Psoas muscle (tissue), 8 donors: Measurements from ENCODE around the gene MTPN. TPM values are rescaled to one million over a fixed set of nuclear protein-coding genes. Genes with fewer than 3 reads are reported as not detected.

Experiments used
- ATAC-seq, 4 donors: fragments of 200-7000 bp; cut with Tn5 transposase; one replicate each; pipeline ENCODE4 v1.9.1; 2020; ENCODE audit warnings: moderate library complexity in 3 of 4, mild to moderate bottlenecking in 2 of 4
- DNase-seq, 2 donors: peaks; one replicate each; pipeline ENCODE4 v3.0.0-alpha.2; 2020
- H3K27ac ChIP-seq: fragments of 200-600 bp; one replicate; pipeline ENCODE4 v1.8.0; 2022
- H3K27me3 ChIP-seq, 3 donors: fragments of 200-600 bp in 1 of 3; one replicate each; pipeline versions ENCODE4 v1.6.1 to v1.8.0; 2013 to 2022; ENCODE audit warnings: low read length in 2 of 3, mild to moderate bottlenecking in 2 of 3, moderate library complexity in 1 of 3; ENCODE audit not compliant: insufficient read depth in 3 of 3
- H3K36me3 ChIP-seq, 2 donors: fragments of 200-600 bp in 1 of 2; one replicate each; pipeline versions ENCODE4 v1.6.1 to v1.8.0; 2013 to 2022; ENCODE audit warnings: low read depth in 1 of 2, mild to moderate bottlenecking in 1 of 2, moderate library complexity in 1 of 2; ENCODE audit not compliant: insufficient read depth in 1 of 2
- H3K4me1 ChIP-seq: fragments of 200-600 bp; one replicate; pipeline ENCODE4 v1.8.0; 2022
- H3K4me3 ChIP-seq: fragments of 200-600 bp; one replicate; pipeline ENCODE4 v1.8.0; 2022; ENCODE audit warnings: mild to moderate bottlenecking
- H3K9me3 ChIP-seq: fragments of 200-600 bp; one replicate; pipeline ENCODE4 v1.8.0; 2022
- CTCF ChIP-seq: fragments of 200-600 bp; IDR thresholded peaks from one replicate; pipeline ENCODE4 v1.8.0; 2022; ENCODE audit warnings: antibody characterized with exemption
- WGBS, 3 donors: extraction: QIAGEN DNeasy Blood & Tissue Kit; methylation state at CpG; one replicate each; pipeline versions ENCODE4 v1.1.6 to v1.1.7; 2013; 5-methylcytosine and 5-hydroxymethylcytosine counted together
- intact Hi-C, 2 donors: fragments of 100-400 bp; cut with DNase I; formaldehyde crosslinking; loops; one replicate each; pipeline versions ENCODE4 v1.11.0 to v1.14.2; 2022
- polyA plus RNA-seq, 3 donors: library from polyadenylated mRNA; stranded (reverse); fragments of 200-250 nt; gene quantifications; one replicate each; pipeline ENCODE4 v1.2.3, GENCODE V29; 2013
- total RNA-seq, 4 donors: library from RNA; stranded (reverse); fragmentation: NEBNext Ultra II Directional in 2 of 4; extraction: Animal tissue kit (Norgen Biotek cat#: 25700) in 2 of 4; gene quantifications; one replicate each; pipeline versions ENCODE4 v1.2.1 to v1.2.4, GENCODE V29; 2021 to 2023
- donor health status: healthy with polysubstance abuse.
- donor health status: DM: no; HTN: no; CAD: no; lungs with moderate emphysema.
- donor health status: Bipolar disorder and iron deficiency.
- donor health status: healthy.
- donor health status: DM: yes; HTN: yes; CAD: no.
- donor health status: DM: no; HTN: no; CAD: no.
- donor health status: DM: no; HTN: no; CAD: no.
- donor health status: DM: yes; HTN: yes; CAD: no.

The MTPN gene
- total and polyA plus RNA-seq, 7 donors, result 41.4 to 107 (median 62.4) TPM

- ATAC-seq (no peak), DNase-seq (no peak)
- H3K27ac ChIP-seq, result no peak overlapping the region
- H3K9me3 ChIP-seq, result no peaks in the 10 kb centered on the region
- intact Hi-C loops, result no loop called here
- H3K36me3 ChIP-seq, result no peaks in the 10 kb centered on the region
- no peaks in the 10 kb centered on the region for H3K4me1 ChIP-seq
- H3K4me3 ChIP-seq, result no peak overlapping the region
- H3K27me3 ChIP-seq, result no peaks in the 10 kb centered on the region
- no peak for TF ChIP-seq CTCF
These were observed 62.8 kb downstream of the MTPN start for GRCh38 chr7:135914346-135914745.

- no peak for ATAC-seq
- H3K36me3 ChIP-seq, result no peaks in the 10 kb centered on the region
- no peaks in the 10 kb centered on the region for H3K27me3 ChIP-seq
- no peak for TF ChIP-seq CTCF
- WGBS, 3 donors, result 81 to 87% (median 86%) methylated on average over 2 of the region's 2 CpGs
- no peak overlapping the region for H3K4me3 ChIP-seq
- no peaks in the 10 kb centered on the region for H3K4me1 ChIP-seq
- H3K9me3 ChIP-seq, result no peaks in the 10 kb centered on the region
- no peak for DNase-seq
- H3K27ac ChIP-seq, result no peak overlapping the region
- intact Hi-C loops, result no loop called here
These were observed 63.8 kb downstream of the MTPN start for GRCh38 chr7:135913404-135913803.

- Histone ChIP-seq H3K9me3 (no peaks in the 10 kb centered on the region), H3K27me3 (no peaks in the 10 kb centered on the region), H3K4me3 (no peak overlapping the region), H3K27ac (no peak overlapping the region), H3K36me3 (no peaks in the 10 kb centered on the region), H3K4me1 (no peaks in the 10 kb centered on the region)
- TF ChIP-seq CTCF, result no peak
- DNase-seq (no peak), ATAC-seq (no peak)
- 34 to 60% (median 36%) methylated on average over 3 of the region's 3 CpGs for WGBS, 3 donors
- intact Hi-C loops, result no loop called here
These were observed 66.1 kb downstream of the MTPN start for GRCh38 chr7:135911099-135911498.

- WGBS, 3 donors, result 44 to 56% (median 53%) methylated on average over 2 of the region's 2 CpGs
- H3K27ac ChIP-seq, result no peak overlapping the region
- H3K9me3 ChIP-seq, result no peaks in the 10 kb centered on the region
- DNase-seq (no peak), ATAC-seq (no peak)
- no peak for TF ChIP-seq CTCF
- H3K4me1 ChIP-seq, result no peaks in the 10 kb centered on the region
- no peak overlapping the region for H3K4me3 ChIP-seq
- H3K36me3 ChIP-seq, result no peaks in the 10 kb centered on the region
- no peaks in the 10 kb centered on the region for H3K27me3 ChIP-seq
- intact Hi-C loops, result no loop called here
These were observed 66.6 kb downstream of the MTPN start for GRCh38 chr7:135910393-135911036.

- 90 to 98% (median 96%) methylated on average over 4 of the region's 4 CpGs for WGBS, 3 donors
These were observed 71.3 kb downstream of the MTPN start for GRCh38 chr7:135905858-135906257.

More at GRCh38 chr7:135905858-135906257, 71.3 kb downstream of the MTPN start:
- DNase-seq, result no peak
- H3K9me3 ChIP-seq, result no peaks in the 10 kb centered on the region
- intact Hi-C loops, result loop anchor here in 1 of 2 donors (2.0 kb wide), 1 partner anchor 61 kb away; no protein-coding TSS in a partner anchor
- H3K4me1 ChIP-seq, result no peaks in the 10 kb centered on the region
- no peak overlapping the region for H3K4me3 ChIP-seq
- no peaks in the 10 kb centered on the region for H3K27me3 ChIP-seq
- no peak for ATAC-seq
- H3K36me3 ChIP-seq, result no peaks in the 10 kb centered on the region
- no peak for TF ChIP-seq CTCF
- H3K27ac ChIP-seq, result no peak overlapping the region
